ENCODE data around the gene AFAP1L1.
A peak's percentile ranks its signal among the peaks of the same experiment; 100 is the strongest.

AFAP1L1 gene

DNA sequence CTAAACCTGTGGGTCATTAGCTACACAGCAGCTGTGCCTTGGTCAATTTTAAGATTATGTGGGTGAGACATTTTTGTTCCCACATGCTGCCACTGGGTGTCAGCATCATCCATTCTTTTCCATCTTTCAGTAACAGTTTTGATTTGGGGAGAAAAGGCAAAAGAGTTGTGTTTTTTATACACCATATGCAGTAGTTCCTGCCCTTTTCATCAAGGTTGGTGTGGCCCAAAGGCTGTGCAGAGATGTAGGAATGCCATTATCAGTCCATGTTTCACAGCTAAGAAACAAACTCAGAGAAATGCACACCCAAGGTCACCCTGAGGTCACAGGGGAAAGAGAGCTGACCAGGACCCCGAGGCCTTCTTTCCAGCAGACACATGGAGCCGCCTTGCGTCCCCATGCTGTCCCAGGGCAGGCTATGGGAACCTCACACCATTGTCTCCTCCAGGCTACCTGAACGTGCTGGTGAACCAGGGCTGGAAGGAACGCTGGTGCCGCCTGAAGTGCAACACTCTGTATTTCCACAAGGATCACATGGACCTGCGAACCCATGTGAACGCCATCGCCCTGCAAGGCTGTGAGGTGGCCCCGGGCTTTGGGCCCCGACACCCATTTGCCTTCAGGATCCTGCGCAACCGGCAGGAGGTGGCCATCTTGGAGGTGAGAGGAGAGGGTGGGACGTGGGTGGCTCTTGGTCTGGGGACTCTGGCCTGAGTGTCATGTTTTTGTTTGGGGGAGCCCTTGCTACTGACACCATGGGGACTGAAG lies 45.8 kb downstream of the AFAP1L1 start:
- DNase-seq = peak; percentile 41

DNA sequence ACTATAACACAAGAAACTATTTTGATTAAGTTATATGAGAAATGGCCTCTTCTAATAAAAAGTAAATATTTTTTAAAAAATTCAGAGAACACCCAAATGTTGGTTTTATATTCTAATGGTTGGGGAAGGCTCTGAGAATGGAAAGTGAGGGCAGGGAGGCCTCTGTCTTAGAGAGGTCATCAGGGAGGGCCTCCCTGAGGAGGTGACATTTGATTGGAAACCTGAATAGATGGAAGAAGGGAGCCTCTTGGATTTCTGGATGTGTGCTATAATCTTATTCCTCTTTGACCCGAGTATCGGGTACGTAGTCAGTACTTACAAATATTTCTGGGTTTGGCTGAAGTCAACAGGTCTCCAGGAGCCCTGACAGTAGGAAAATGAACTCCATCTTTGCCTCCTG lies 47.5 kb downstream of the AFAP1L1 start:
- DNase-seq = no peak

DNA sequence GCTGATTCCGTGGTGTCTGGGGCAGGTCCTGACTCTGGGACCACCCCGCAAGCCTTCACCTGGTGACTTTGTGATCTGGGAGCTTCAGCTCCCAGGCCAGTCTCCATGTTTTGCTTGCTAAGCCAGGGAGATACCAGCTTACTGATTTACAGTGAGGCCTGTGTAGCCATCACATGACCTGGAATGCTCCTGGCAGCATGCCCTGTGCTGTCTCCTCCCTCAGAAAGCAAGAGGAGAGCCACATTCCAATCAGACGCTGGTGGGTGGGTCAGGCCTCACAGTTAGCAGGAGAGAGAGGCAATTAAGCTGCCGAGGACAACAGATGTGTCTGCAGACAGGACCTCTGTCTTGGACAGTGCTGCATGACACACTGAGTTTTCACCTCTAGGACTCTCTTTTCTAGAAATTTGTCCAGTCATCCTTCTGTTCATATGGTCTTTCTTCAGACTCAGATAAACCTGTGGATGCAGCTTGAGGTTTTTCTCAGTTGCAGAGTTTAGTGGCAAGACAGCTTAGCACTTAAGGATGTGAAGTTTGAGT lies 49.2 kb downstream of the AFAP1L1 start:
- DNase-seq = peak; percentile 96

DNA sequence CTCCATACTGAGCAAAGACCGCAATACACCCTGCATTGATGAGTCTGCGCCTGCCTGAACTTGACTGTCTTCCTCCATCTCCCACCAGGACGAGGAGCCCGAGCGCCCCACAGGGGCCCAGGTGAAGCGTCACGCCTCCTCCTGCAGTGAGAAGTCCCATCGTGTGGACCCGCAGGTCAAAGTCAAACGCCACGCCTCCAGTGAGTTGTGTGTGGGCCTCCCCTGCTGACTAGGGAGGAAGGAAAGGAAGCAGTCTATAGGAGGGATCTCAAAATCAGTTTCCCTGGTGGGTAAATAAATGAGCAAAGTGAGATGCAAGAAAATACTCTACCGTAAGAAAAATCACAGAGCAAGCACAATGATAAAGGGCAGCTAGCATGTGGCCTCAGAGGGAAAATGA lies 50.9 kb downstream of the AFAP1L1 start:
- no peak for DNase-seq

DNA sequence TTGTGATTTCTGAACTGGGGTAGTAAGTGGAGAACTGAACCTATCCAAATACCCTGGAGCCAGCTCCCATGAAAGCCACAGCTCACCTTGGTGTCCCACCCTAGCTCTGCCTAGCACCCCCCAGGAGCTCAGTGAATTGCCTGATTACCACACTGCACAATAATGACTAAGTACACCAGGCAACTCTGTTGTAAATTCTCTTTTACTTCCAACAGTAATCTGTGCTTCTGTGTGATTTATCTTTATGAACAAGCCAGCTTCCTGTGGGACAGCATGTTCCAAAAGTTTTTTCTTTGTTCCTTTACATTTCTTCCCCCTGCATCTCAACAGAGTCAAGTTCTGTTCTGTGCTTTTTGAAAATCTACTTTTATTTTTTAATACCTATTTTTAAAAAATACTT lies 51.6 kb downstream of the AFAP1L1 start:
- no peak for DNase-seq

DNA sequence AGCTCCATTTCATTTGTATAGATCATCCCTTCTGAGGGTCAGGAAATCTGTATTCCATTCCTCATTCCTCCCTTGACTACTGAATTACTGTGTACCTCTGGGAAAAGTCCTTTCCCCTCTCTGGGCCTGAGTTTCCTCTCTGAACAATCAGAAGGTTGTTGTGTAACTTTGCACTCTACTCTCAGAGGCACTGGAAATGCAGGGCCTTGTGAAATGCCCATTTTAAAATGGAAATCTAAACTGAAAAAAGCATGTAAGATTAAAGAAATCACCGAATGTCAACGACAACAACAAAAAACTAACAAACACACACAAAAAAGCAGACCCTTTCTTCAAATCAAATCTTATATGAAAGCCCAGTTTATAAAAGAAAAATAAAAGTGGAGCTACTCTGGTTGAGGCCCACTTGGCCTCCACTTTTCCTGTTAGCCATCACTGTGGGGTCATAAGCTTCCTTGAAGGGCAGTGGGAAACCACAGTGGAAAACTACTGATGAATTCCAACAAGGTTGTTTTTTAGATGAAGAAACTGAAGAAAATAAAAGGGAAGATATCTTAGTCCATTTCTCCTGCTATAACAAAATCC lies 52.1 kb downstream of the AFAP1L1 start:
- no peak for DNase-seq

DNA sequence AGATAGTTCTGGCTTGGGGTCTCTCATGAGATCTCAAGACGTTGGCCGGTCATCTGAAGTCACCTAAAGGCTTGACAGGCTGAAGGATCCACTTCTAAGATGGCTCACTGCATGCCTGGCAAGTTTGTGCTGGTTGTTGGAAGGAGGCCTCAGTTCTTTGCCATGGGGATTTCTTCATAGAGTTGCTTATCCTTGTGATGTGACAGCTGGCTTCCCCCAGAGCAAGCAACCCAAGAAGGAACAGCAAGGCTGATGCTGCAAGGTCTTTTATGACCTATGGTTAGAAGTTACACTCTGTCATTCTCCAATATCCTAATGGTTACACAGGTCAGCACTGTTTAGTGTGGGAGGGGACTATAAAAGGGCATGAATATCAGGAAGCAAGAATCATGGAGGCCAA lies 53.0 kb downstream of the AFAP1L1 start:
- DNase-seq = no peak

DNA sequence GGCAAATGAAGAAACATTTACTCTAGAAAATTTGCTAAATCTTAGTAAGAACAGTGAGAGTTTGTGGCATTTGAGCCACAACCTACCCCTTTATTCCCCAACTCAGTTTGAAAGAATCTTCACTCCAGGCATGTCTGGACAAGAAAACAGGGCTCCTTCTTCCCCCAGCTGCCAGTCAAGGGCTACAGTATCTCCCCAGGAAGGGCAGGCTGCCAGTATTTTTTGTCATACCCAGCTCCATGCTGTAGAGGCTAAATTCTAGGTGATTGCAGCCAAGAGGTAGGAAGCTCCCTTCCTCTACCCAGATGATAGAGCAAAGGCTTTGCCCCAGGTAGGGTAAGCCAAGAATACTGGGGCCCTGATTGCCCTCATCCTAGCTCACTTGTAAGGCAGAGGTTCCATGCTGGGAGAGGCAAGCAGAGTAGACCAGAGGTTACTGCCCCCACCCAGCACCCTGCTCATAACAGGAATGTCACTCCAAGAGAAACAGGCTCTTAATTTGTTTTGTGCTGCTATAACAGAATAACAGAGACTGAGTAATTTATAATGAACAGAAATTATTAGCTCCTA lies 53.6 kb downstream of the AFAP1L1 start:
- no peak for DNase-seq

DNA sequence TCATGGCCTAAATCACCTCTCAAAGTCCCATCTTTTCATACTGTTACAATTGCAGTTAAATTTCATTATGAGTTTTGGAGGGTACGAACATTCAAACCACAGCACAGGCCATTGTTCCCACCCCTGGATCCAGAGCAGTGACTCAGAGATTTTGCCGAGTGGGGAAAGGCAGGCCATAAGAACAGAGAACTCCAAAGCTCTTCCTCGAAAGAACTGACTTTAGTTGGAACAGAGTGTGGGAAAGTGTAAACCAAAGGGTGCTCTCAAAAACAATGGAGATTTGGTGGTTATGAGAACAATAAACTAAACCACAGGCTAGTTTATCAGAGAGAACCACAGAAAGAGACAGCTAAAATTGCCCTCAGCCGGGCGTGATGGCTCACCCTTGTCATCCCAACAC lies 54.2 kb downstream of the AFAP1L1 start:
- DNase-seq = no peak

DNA sequence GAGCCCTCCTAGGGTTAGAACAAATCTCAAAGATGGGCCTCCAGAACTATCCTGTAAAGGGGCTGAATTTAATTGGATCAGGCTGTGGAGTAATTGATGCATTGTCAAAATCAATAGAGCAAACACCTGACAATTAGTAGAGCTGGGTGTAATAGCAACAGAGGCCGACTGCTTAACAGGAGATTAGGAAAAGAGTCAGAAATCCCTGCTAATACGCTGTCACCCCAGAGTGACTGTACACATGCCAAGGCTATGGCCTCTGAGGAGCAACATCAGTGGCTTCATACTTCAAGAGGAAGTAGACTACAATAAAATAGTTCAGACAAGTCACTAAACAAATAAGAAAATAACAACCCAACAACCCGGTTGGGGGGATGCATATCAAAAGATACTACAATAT lies 55.0 kb downstream of the AFAP1L1 start:
- DNase-seq = no peak

DNA sequence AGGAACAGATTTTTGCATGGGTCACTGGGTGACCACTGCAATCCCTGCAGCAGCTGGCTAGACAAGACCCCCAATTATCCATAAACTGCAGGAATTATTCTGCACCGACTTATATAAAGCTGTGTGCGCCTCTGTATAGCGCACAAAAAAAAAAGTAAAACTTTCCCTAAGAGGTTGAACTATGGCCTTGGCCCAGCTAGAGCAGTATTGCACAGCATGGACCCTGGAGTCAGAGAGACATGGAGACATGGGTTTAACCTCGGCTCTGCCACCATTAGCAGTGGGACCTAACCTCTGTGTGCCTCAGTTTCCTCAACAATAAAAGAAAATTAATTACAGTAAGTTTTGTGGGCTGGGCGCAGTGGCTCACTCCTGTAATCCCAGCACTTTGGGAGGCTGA lies 56.5 kb downstream of the AFAP1L1 start:
- DNase-seq = no peak

DNA sequence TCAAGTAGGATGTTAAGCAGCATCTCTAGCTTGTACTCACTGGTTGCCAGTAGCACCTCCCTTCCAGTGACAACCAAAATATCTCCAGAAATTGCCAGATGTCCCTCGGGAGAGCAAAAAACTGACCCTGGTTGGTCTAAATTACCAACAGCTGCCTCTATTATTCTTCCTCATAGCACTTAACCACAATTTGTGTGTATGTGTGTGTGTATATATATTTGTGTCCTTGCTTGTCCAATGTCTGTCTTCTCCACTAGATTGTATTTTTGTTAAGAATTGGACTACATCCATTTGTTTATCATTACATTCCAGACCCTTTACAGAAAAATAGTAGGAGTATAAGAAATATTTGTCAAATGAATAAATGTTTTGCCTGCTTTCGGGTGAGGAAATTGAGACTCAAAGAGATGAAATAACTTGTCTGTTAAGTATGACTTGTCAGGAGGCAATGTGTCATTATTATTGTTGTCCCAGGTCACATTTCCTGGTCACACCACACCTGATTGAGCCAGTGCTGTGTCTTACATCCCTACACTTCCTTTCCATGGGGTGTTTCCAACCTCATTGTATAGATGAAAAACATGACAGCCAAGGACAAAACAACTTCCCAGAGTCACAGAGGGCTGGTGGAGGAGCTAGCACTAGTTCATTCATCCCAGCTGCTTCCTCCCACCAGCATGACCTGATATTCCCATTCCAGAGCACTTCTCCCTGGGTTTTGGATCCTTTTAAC lies 62.2 kb downstream of the AFAP1L1 start:
- DNase-seq = no peak

DNA sequence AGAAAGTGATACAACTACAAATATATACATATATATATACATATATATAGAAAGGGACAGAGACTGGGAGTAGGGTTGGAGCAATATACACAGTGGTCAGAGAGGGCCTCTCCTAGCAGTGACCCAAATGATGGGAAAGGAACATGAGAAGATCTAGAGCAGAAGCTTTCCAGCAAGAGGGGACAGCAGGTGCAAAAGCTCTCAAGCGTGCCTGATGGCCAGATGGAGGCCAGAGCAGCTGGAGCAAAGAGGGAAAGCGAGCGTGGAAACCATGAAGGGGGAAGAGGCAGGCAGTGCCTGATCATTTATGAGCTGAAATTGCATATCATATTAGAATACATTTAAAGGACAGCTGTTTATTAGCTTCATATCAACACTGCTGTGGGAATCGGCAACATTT lies 66.1 kb downstream of the AFAP1L1 start:
- DNase-seq = no peak

DNA sequence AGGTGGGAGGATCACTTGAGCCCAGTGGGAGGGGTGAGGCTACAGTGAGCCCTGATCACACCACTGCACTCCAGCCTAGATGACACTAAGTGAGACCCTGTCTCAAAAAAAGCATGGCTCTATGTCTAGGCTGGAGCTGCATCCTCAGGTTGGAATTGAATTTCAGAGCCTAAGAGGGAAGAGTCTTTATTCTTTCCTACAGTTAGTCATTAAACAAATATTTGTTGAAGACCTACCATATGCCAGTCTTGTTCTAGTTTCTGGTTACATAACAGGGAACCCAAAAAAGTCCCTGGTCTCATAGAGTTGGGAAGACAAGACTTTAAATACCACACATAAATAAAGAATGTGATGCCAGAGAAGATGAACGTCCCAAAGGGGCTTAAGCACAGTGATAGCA lies 66.7 kb downstream of the AFAP1L1 start:
- DNase-seq = no peak

DNA sequence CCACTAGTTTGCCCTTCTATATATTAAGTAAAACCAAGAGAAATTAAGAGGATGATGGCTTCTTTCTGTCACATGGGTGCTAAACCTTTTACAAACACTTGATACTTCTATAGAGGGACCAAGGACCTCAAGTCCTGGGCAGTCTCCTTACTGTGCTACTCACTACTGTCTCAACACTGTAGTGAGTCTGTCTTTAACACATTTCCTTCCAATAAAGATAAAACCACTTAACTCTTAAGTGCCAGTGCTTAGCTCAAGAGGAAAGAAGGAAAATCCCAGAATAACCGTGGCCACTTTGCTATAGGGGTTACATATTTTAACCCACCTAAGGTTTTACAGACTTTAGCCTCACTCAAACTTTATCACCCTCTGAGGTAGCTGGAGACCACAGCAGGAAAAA lies 69.3 kb downstream of the AFAP1L1 start:
- DNase-seq = no peak

DNA sequence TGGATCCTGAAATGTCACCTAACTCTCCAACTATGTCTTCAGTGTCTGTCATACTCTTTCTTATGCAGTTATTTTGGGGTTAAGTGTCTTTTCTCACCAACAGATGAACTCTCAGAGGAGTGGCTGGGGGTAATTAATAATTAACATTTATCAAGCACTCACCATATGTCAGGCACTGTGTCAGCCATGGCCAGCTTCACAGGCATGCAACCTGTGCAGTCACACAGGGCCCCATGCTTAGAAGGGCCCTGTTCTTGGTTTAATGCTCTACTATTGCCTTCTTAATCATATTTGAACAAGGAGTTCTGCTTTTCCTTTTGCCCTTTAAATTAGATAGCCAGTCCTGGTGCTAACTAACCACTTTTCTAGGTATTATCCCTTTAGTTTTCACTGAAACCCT lies 70.2 kb downstream of the AFAP1L1 start:
- DNase-seq = peak; percentile 7

DNA sequence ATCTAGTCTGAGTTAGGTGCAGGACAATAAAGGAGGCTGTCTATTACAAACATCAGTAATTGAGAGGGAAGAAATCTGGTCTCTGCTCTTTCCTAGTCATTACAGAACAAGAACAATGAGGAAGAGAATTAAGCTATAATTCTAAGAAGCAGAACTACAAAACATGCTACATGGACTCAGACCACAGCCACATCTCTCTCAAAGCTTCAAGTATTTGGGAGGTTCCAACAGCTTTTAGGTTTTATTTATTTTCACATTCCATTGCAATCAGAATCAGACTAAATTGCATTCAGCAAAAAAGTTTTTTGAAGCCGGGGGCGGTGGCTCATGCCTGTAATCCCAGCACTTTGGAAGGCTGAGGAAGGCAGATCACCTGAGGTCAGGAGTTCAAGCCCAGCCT lies 72.5 kb downstream of the AFAP1L1 start:
- DNase-seq = no peak

DNA sequence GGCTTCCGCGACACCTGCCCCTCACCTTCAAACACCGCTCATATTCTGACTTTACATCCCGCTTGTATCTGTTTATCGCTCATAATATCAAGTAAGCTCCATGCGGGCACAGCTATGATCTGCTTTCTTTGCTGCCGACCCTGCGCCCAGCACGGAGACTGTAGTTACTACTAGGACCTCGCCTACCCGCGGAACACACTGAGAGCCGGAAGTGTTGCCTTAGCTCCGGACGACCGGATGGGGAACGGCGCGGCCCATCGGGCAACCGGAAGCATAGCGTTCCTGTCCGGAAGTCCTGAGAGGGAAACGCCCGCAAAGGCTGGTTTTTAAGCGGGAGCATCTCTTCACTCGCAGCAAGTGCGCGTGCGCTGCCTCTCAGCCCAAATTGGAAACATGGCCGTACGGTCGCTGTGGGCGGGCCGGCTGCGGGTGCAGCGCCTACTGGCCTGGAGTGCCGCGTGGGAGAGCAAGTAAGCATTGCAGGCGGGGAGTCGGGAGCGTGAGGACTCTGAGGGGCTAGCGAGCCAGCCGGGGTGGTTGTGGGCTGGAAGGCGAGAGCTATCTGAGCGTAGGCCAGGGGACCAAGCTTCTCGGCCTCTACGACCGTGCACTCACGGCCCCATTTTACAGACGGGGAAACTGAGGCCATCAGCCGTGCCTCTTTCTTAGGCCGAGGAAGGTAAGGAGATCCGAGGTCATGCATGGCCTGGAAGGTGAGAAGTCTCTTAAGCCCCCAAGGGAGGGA lies 73.7 kb downstream of the AFAP1L1 start, which contains the start of gene GRPEL2:
TSS of gene GRPEL2 (plus strand) at position 353 of the 745 bp plus-strand sequence. CDS start at position 394, 41 bp downstream.
- DNase-seq = peak; percentile 95

DNA sequence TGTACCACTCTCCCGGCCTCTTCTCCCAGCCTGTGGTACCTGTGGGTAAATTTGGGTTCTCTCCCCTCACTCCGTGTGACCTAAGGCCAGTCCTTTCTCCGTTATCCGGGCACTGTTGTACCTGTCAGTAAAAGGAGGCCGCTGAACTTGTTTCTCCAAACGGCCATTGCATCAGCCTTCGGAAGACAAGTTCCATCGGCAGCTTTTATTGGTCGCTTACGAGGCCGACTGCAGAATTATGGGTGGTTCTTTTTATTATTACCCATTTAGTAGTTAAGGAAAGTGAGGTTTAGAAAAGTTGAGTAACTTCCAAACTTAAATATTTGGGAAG lies 74.2 kb downstream of the AFAP1L1 start:
- peak; percentile 20 for DNase-seq

DNA sequence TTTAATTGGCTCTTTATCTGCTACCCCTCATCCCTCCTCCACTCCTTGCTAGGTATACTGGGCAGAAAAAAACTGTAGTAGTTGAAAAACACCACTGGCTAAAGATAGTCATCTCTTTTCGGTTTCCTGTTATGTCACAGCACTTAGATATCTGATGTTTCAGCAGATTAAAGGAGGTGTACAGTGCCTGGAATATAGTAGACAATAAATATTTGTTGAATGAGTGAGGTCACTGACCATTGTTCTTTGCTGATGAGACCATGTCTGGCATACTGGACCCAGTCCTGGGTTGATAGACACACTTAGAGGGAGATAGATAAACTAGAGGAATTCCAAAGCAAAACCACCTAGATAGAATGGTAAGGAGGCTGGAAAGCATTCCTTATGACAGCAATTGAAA lies 76.9 kb downstream of the AFAP1L1 start:
- peak; percentile 17 for DNase-seq

DNA sequence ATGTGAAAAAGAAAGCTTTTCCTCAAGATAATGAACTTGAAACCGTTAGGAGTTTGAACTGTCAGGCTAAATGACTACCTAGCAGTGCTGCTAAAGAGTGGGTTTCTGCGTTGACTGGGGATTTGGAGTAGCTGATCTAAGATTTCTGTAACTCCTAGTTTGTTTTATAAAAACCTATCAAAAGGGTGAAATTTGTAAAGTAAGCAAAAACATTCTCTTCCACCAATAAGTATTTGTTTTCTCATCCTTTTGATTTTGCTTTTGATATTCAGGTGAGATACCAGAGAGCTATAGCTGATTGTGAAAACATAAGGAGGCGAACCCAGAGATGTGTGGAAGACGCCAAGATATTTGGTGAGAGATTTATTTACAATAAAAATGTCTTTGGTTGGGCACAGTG lies 77.7 kb downstream of the AFAP1L1 start:
- DNase-seq = no peak

DNA sequence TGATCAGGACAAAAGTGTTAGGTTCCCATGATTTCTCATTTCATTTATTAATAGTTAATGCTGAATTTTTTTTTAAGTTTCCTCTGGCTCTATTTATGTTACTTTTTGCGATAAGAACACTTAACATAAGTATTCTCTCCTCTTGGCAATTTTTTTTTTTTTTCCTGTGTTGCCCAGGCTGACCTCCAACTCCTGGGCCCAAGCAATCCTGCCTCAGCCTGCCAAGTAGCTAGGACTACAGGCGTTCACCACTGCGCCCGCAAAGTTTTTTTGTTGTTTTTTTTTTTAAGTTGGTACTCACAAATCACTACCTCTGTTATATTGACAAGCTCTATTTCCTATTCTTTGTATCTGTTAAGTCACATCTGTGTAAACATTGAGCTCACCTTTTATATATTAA lies 80.5 kb downstream of the AFAP1L1 start:
- DNase-seq = no peak

DNA sequence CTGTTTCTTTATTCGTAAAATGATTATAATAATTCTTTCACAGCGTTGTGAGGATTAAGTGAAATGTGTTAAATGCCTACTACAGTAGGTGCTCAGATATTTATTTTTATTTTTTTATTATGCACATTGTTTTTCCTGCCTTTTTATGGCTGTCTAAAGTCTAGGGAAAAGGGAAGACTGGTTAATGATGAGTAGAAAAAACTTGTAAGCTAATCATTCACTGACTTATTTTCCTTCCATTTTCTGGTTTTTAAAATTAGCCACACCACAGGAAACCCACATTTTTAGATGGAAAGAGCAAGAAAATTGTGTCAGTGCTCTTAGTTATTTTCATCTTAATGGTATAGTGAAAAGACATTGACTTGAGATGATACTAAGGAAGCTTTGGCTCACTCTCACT lies 82.3 kb downstream of the AFAP1L1 start:
- no peak for DNase-seq
